Measurements from ENCODE around the gene CALB2. TPM values are rescaled to one million over a fixed set of nuclear protein-coding genes. Genes with fewer than 3 reads are reported as not detected.

Gene CALB2
- total and polyA plus RNA-seq, 2 donors (not counting 1 experiment from before 2014, with no cell fraction given) = not detected

DNA sequence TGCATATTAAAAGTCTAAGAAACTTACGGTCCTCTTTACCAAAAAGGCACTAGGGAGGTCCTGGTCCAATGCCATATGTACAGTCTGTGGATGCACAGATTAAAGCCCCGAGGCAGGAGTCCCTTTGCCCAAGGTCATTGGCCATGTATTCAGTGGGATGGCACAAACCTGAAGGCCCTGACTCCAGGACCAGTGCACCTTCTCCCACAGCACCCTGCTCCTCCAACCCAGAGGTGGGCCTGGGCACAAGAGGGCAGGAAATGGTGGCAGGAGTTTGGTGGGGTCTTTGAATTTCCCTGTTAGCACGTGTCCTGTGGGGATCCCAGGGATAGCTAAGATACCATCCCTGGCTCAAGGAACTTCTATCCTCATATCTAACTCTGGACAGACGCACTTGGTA lies 54.8 kb downstream of the CALB2 start:
- H3K27me3 Mint-ChIP-seq = peaks cover 44% of the 10 kb centered on the region
- H3K4me1 Mint-ChIP-seq = peaks cover 7% of the 10 kb centered on the region
- peaks cover 6 to 12% of the 10 kb centered on the region in 2 donors for H3K4me1 ChIP-seq (ENCODE audit: control insufficient read depth in 2 of 2, insufficient read depth in 2 of 2, low read length in 2 of 2)
- ChIA-PET CTCF (interaction anchor here (0.7 to 10.0 kb wide), 33 partner anchors 9 to 648 kb away, joined by 3 to 258 read pairs (median 4); partner anchors contain the start of gene ZNF23), POLR2A (interaction anchor here (0.9 to 1.0 kb wide), 2 partner anchors 195 to 198 kb away, joined by 3 read pairs; no protein-coding TSS in a partner anchor)
- no peaks in the 10 kb centered on the region for H3K36me3 ChIP-seq (replicated peaks in 1 of 2; ENCODE audit: control extremely low read depth in 1 of 2, control insufficient read depth in 1 of 2, extremely low read depth in 1 of 2, insufficient read depth in 2 of 2, low read length in 1 of 2)
- intact Hi-C loops (cut with micrococcal nuclease) = no loop called here
- 63% methylated on average over 2 of the region's 4 CpGs for WGBS (ENCODE audit: insufficient coverage)
- no peak overlapping the region for H3K27ac ChIP-seq (ENCODE audit: low read length in 2 of 2)
- H3K9me3 ChIP-seq (ENCODE audit: control extremely low read depth in 1 of 3, control insufficient read depth in 2 of 3, insufficient read depth in 1 of 3, low read length in 2 of 3) = no peaks in the 10 kb centered on the region
- peaks cover 0 to 12% (median 2%) of the 10 kb centered on the region in 4 experiments for H3K27me3 ChIP-seq (replicated peaks in 1 of 4; ENCODE audit: control extremely low read depth in 1 of 4, control insufficient read depth in 3 of 4, insufficient read depth in 4 of 4, low read length in 3 of 4)
- DNase-seq (no peak), ATAC-seq (ENCODE audit: low read depth) (no peak)
- H3K9me3 Mint-ChIP-seq (ENCODE audit: insufficient read depth) = no peaks in the 10 kb centered on the region
- no peaks in the 10 kb centered on the region for H3K79me2 ChIP-seq (ENCODE audit: control insufficient read depth, insufficient read depth, low read length)
- H3K4me3 Mint-ChIP-seq = no peak overlapping the region
- H4K20me1 ChIP-seq (ENCODE audit: control insufficient read depth, insufficient read depth, low read length, poor library complexity, severe bottlenecking) = no peaks in the 10 kb centered on the region
- H3K4me3 ChIP-seq (ENCODE audit: control extremely low read depth in 1 of 5, extremely low read depth in 1 of 5, insufficient read depth in 1 of 5, low read depth in 2 of 5, low read length in 4 of 5) = no peak overlapping the region
- no peak overlapping the region for H3K4me2 ChIP-seq (replicated peaks; ENCODE audit: low read depth, low read length, poor library complexity, severe bottlenecking)
- TF ChIP-seq, protein P1, sequence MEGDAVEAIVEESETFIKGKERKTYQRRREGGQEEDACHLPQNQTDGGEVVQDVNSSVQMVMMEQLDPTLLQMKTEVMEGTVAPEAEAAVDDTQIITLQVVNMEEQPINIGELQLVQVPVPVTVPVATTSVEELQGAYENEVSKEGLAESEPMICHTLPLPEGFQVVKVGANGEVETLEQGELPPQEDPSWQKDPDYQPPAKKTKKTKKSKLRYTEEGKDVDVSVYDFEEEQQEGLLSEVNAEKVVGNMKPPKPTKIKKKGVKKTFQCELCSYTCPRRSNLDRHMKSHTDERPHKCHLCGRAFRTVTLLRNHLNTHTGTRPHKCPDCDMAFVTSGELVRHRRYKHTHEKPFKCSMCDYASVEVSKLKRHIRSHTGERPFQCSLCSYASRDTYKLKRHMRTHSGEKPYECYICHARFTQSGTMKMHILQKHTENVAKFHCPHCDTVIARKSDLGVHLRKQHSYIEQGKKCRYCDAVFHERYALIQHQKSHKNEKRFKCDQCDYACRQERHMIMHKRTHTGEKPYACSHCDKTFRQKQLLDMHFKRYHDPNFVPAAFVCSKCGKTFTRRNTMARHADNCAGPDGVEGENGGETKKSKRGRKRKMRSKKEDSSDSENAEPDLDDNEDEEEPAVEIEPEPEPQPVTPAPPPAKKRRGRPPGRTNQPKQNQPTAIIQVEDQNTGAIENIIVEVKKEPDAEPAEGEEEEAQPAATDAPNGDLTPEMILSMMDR (IDR thresholded peaks at IDR 0.05) = no peak
- no peak for TF ChIP-seq EZH2 (IDR thresholded peaks at IDR 0.05; ENCODE audit: borderline replicate concordance, insufficient read depth, low read depth, low read length, poor library complexity, severe bottlenecking)
- no peak overlapping the region for H2AFZ ChIP-seq (ENCODE audit: insufficient read depth, low read depth, low read length, poor library complexity, severe bottlenecking)
- no peak overlapping the region for H3K9ac ChIP-seq (ENCODE audit: low read length)
- H3K27ac Mint-ChIP-seq = no peak overlapping the region

DNA sequence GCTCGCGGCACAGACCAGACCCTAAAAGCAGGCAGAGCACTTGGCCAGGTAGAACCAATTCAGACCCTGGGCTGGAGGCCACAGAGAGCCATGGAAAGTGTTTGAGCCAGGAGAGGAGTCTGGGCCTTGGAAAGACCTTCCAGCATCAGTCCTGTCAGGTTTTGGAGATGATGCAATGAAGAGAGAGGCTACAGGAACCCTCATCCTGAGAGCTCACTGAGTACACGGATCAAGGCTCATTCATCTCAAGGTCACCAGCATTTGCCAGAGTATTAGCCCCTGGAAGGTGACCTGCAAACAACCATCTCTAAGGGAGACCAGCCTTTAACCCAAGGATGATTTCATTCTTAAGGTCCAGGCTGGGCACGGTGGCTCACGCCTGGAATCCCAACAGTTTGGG lies 55.5 kb downstream of the CALB2 start:
- Histone ChIP-seq H3K36me3 (replicated peaks in 1 of 2; ENCODE audit: control extremely low read depth in 1 of 2, control insufficient read depth in 1 of 2, extremely low read depth in 1 of 2, insufficient read depth in 2 of 2, low read length in 1 of 2) (no peaks in the 10 kb centered on the region), H3K79me2 (ENCODE audit: control insufficient read depth, insufficient read depth, low read length) (no peaks in the 10 kb centered on the region), H3K27me3 (replicated peaks in 1 of 4; ENCODE audit: control extremely low read depth in 1 of 4, control insufficient read depth in 3 of 4, insufficient read depth in 4 of 4, low read length in 3 of 4) (peaks cover 0 to 12% (median 2%) of the 10 kb centered on the region in 4 experiments), H3K4me3 (ENCODE audit: control extremely low read depth in 1 of 5, extremely low read depth in 1 of 5, insufficient read depth in 1 of 5, low read depth in 2 of 5, low read length in 4 of 5) (no peak overlapping the region), H3K4me1 (ENCODE audit: control insufficient read depth in 2 of 2, insufficient read depth in 2 of 2, low read length in 2 of 2) (peaks cover 6 to 12% of the 10 kb centered on the region in 2 donors), H3K27ac (ENCODE audit: low read length in 2 of 2) (no peak overlapping the region), H4K20me1 (ENCODE audit: control insufficient read depth, insufficient read depth, low read length, poor library complexity, severe bottlenecking) (no peaks in the 10 kb centered on the region), H2AFZ (ENCODE audit: insufficient read depth, low read depth, low read length, poor library complexity, severe bottlenecking) (no peak overlapping the region), H3K9ac (ENCODE audit: low read length) (no peak overlapping the region), H3K4me2 (replicated peaks; ENCODE audit: low read depth, low read length, poor library complexity, severe bottlenecking) (no peak overlapping the region), H3K9me3 (ENCODE audit: control extremely low read depth in 1 of 3, control insufficient read depth in 2 of 3, insufficient read depth in 1 of 3, low read length in 2 of 3) (no peaks in the 10 kb centered on the region)
- no peak overlapping the region for H3K4me3 Mint-ChIP-seq
- DNase-seq = no peak
- no peaks in the 10 kb centered on the region for H3K9me3 Mint-ChIP-seq (ENCODE audit: insufficient read depth)
- H3K4me1 Mint-ChIP-seq = peaks cover 7% of the 10 kb centered on the region
- no peak overlapping the region for H3K27ac Mint-ChIP-seq
- no peak for ATAC-seq (ENCODE audit: low read depth)
- H3K27me3 Mint-ChIP-seq = peaks cover 46% of the 10 kb centered on the region
- ChIA-PET CTCF (interaction anchor here (0.9 to 10.0 kb wide), 8 partner anchors 9 to 195 kb away, joined by 3 to 258 read pairs (median 11); no protein-coding TSS in a partner anchor), POLR2A (no interaction called here)
- 95% methylated on average over 5 of the region's 5 CpGs for WGBS (ENCODE audit: insufficient coverage)
- TF ChIP-seq, protein P1 (IDR thresholded peaks at IDR 0.05) = no peak
- intact Hi-C loops (cut with micrococcal nuclease) = no loop called here
